ENCODE results near the gene AP1G2. TPM values are rescaled to one million over a fixed set of nuclear protein-coding genes. Genes with fewer than 3 reads are reported as not detected.

Gene AP1G2
- total and polyA plus RNA-seq, 2 of the 4 experiments (the other 2 are of a cell fraction) = 2.9 to 19.2 TPM

DNA sequence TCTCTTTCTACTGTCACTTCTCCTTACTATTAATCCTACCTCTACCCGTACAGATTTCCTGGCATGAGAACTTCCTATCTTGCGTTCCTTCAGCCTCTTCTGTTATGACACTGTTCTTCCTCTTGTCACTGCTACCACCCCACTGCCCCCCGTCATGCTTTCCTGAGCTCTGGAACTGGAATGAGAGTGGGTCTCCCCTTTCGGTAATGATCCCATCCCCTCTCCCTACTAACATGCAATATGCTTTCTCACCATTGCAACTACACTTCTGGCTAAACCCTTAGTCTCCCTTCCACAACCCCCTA is 4.9 kb upstream of the AP1G2 start:
- WGBS, 2 experiments (ENCODE audit: extremely low coverage in 2 of 2, insufficient read length in 1 of 2) = 58% methylated on average over 4 of the region's 4 CpGs; no CpG with 5 or more reads in 1 of the 2 experiments
- H4K8ac ChIP-seq (ENCODE audit: low read depth in 2 of 2, low read length in 2 of 2) = no peak overlapping the region
- H3K9me1 ChIP-seq (ENCODE audit: insufficient read depth, low read length) = peaks cover 2% of the 10 kb centered on the region; the same call in 1 of the 2 replicates
- no peak overlapping the region for H3K18ac ChIP-seq (ENCODE audit: low read depth, low read length)
- no peak for TF ChIP-seq RCOR1 (IDR thresholded peaks at IDR 0.05; ENCODE audit: insufficient replicate concordance, low read length)
- TF ChIP-seq, protein P1, sequence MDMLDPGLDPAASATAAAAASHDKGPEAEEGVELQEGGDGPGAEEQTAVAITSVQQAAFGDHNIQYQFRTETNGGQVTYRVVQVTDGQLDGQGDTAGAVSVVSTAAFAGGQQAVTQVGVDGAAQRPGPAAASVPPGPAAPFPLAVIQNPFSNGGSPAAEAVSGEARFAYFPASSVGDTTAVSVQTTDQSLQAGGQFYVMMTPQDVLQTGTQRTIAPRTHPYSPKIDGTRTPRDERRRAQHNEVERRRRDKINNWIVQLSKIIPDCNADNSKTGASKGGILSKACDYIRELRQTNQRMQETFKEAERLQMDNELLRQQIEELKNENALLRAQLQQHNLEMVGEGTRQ (IDR thresholded peaks at IDR 0.05; ENCODE audit: low read depth, low read length) = no peak
- TF ChIP-seq RFX5 (IDR thresholded peaks at IDR 0.05; ENCODE audit: low read depth, low read length) = no peak
- no peak for TF ChIP-seq FOS (IDR thresholded peaks at IDR 0.05; ENCODE audit: low read depth, low read length)
- TF ChIP-seq NFE2L2 (IDR thresholded peaks at IDR 0.05; ENCODE audit: low read depth, low read length) = no peak
- TF ChIP-seq, protein P2, sequence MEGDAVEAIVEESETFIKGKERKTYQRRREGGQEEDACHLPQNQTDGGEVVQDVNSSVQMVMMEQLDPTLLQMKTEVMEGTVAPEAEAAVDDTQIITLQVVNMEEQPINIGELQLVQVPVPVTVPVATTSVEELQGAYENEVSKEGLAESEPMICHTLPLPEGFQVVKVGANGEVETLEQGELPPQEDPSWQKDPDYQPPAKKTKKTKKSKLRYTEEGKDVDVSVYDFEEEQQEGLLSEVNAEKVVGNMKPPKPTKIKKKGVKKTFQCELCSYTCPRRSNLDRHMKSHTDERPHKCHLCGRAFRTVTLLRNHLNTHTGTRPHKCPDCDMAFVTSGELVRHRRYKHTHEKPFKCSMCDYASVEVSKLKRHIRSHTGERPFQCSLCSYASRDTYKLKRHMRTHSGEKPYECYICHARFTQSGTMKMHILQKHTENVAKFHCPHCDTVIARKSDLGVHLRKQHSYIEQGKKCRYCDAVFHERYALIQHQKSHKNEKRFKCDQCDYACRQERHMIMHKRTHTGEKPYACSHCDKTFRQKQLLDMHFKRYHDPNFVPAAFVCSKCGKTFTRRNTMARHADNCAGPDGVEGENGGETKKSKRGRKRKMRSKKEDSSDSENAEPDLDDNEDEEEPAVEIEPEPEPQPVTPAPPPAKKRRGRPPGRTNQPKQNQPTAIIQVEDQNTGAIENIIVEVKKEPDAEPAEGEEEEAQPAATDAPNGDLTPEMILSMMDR (conservative IDR thresholded peaks at IDR 0.05; ENCODE audit: low read depth, low read length) = no peak
- TF ChIP-seq SMC3 (IDR thresholded peaks at IDR 0.05; ENCODE audit: low read depth, low read length) = no peak
- no peak for TF ChIP-seq CHD1 (IDR thresholded peaks at IDR 0.05; ENCODE audit: low read depth, low read length)
- H3K56ac ChIP-seq (ENCODE audit: extremely low read depth, insufficient read depth, low read length) = no peak overlapping the region
- H3K27ac ChIP-seq (ENCODE audit: insufficient read depth, low read length) = no peak overlapping the region
- H2BK5ac ChIP-seq (ENCODE audit: low read depth, low read length, poor library complexity, severe bottlenecking) = no peak overlapping the region
- no peak overlapping the region for H2BK120ac ChIP-seq (ENCODE audit: low read depth, low read length)
- intact Hi-C loops (cut with micrococcal nuclease) (no loop called here), in situ Hi-C loops (cut with MboI; ENCODE audit: low sequenced_read_pairs) (no loop called here), dilution Hi-C loops (cut with HindIII; ENCODE audit: low sequenced_read_pairs, unreplicated experiment) (no loop called here)
- no peak overlapping the region for H3K4ac ChIP-seq (ENCODE audit: low read depth, low read length)
- H2BK15ac ChIP-seq (ENCODE audit: low read depth, low read length) = no peak overlapping the region
- H3K79me1 ChIP-seq (ENCODE audit: low read depth in 1 of 2, low read length in 2 of 2) = no peaks in the 10 kb centered on the region
- H2AK5ac ChIP-seq (ENCODE audit: low read depth, low read length) = no peak overlapping the region
- no peak overlapping the region for H4K91ac ChIP-seq (ENCODE audit: insufficient read depth, low read depth, low read length)
- no peak for DNase-seq
- no TSS peak for BruUV-seq (replicated peaks)
- no peak overlapping the region for H3K4me3 ChIP-seq (ENCODE audit: insufficient read depth, low read depth, low read length)
- no peaks in the 10 kb centered on the region; the same call in 1 of the 2 replicates for H4K20me1 ChIP-seq (ENCODE audit: insufficient read depth, low read length)
- no peak overlapping the region for H3K14ac ChIP-seq (replicated peaks; ENCODE audit: low read depth, low read length)
- POLR2A ChIA-PET (ENCODE audit: unreplicated experiment) = no interaction called here
- H3K4me2 ChIP-seq (ENCODE audit: low read depth, low read length) = no peak overlapping the region
- H2BK20ac ChIP-seq (ENCODE audit: low read depth, low read length) = no peak overlapping the region
- no peak overlapping the region for H3K9ac ChIP-seq (ENCODE audit: low read depth, low read length)
- no peak overlapping the region for H2AK9ac ChIP-seq (replicated peaks; ENCODE audit: low read depth, low read length, poor library complexity)
- CTCF ChIA-PET = no interaction called here
- ATAC-seq (ENCODE audit: low read depth) = no peak
- no peak overlapping the region for H3K23ac ChIP-seq (ENCODE audit: low read depth, low read length)
- H4K5ac ChIP-seq (ENCODE audit: low read depth, low read length) = no peak overlapping the region
- peaks cover 63% of the 10 kb centered on the region for H3K27me3 ChIP-seq (ENCODE audit: control insufficient read depth, insufficient read depth, low read length)
- no peak overlapping the region for H2AFZ ChIP-seq (replicated peaks; ENCODE audit: low read length, poor library complexity)
- H3K36me3 ChIP-seq (ENCODE audit: control insufficient read depth, insufficient read depth, low read length) = no peaks in the 10 kb centered on the region
- H3K4me1 ChIP-seq (ENCODE audit: control insufficient read depth, insufficient read depth, low read length) = peaks cover 2% of the 10 kb centered on the region; the same call in 1 of the 2 replicates
- no peaks in the 10 kb centered on the region; the same call in 1 of the 2 replicates for H3K9me3 ChIP-seq (ENCODE audit: control insufficient read depth, insufficient read depth, low read length)

Data from IMR-90 (cell line).